SU-DHL-6 (cell line): ENCODE measurements around the gene RFK.

ENCODE experiments used
- EZH2phosphoT487 ChIP-seq: fragments of 200-600 bp; sonication (generic), shearing (Covaris generic); conservative IDR thresholded peaks from 2 replicates; pipeline ENCODE4 v1.6.1; 2018; ENCODE audit warnings: mild to moderate bottlenecking, antibody characterized with exemption, low read length, moderate library complexity, mixed read lengths
- TF ChIP-seq, protein P1 (sequence below): fragments of 200-600 bp; sonication (generic); IDR thresholded peaks from one replicate; pipeline ENCODE4 v1.5.1; 2017; ENCODE audit warnings: antibody characterized with exemption, mild to moderate bottlenecking, low read length, moderate library complexity; ENCODE audit not compliant: insufficient read depth, poor library complexity, severe bottlenecking

DNA sequence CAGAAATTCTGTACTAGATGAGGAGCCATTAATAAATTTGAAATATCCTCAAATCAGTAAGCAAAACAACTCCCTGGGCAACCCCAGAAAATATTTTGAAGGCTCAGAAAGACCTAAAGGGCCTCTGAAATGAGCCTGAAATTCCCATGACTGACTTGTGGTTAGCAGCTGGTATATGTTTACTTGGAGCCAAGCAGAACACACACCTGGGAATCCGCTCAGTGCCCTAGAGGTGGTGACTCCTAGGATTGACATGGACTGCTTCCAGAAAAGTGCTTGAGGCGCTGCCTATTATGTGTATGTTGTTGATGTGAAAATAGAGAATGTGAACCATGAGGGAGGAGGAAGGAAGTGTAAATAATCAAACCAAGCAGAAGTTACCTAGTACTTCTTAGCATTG, 14.7 kb downstream of the RFK start:
- TF ChIP-seq, protein P1, sequence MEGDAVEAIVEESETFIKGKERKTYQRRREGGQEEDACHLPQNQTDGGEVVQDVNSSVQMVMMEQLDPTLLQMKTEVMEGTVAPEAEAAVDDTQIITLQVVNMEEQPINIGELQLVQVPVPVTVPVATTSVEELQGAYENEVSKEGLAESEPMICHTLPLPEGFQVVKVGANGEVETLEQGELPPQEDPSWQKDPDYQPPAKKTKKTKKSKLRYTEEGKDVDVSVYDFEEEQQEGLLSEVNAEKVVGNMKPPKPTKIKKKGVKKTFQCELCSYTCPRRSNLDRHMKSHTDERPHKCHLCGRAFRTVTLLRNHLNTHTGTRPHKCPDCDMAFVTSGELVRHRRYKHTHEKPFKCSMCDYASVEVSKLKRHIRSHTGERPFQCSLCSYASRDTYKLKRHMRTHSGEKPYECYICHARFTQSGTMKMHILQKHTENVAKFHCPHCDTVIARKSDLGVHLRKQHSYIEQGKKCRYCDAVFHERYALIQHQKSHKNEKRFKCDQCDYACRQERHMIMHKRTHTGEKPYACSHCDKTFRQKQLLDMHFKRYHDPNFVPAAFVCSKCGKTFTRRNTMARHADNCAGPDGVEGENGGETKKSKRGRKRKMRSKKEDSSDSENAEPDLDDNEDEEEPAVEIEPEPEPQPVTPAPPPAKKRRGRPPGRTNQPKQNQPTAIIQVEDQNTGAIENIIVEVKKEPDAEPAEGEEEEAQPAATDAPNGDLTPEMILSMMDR: no peak
- no peak for TF ChIP-seq EZH2phosphoT487
